Mesendoderm (in vitro differentiated cells): ENCODE results near the gene SLC26A1.

ENCODE experiments used
- DNase-seq: peaks from one replicate; pipeline ENCODE4 v3.0.0; 2013
- H2AK5ac ChIP-seq: 2 replicates; pipeline ENCODE4 v1.6.1; 2013; ENCODE audit warnings: low read length, inconsistent platforms
- H2BK120ac ChIP-seq: 2 replicates; pipeline ENCODE4 v1.6.1; 2013; ENCODE audit warnings: low read depth, mild to moderate bottlenecking, low read length, moderate library complexity, mixed read lengths
- H2BK15ac ChIP-seq: replicated peaks from 2 replicates; pipeline ENCODE4 v1.6.1; 2013; ENCODE audit warnings: low read depth, mild to moderate bottlenecking, moderate library complexity
- H2BK5ac ChIP-seq: 2 replicates; pipeline ENCODE4 v1.6.1; 2013; ENCODE audit warnings: low read length, inconsistent platforms
- H3K18ac ChIP-seq: 2 replicates; pipeline ENCODE4 v1.6.1; 2013; ENCODE audit warnings: mild to moderate bottlenecking, low read length, mixed read lengths
- H3K23ac ChIP-seq: one replicate; pipeline ENCODE4 v1.6.1; 2013; ENCODE audit warnings: low read length
- H3K27ac ChIP-seq: 2 replicates; pipeline ENCODE4 v1.5.1; 2013; ENCODE audit warnings: low read depth, mild to moderate bottlenecking, inconsistent platforms, low read length, moderate library complexity
- H3K27me3 ChIP-seq: 2 replicates; pipeline ENCODE4 v1.6.1; 2013; ENCODE audit warnings: low read length, control low read depth, mild to moderate bottlenecking, inconsistent platforms; ENCODE audit not compliant: insufficient read depth, poor library complexity
- H3K36me3 ChIP-seq: 2 replicates; pipeline ENCODE4 v1.6.1; 2013; ENCODE audit warnings: low read length, inconsistent platforms; ENCODE audit not compliant: control insufficient read depth, insufficient read depth
- H3K4ac ChIP-seq: one replicate; pipeline ENCODE4 v1.6.1; 2013; ENCODE audit warnings: low read depth, mild to moderate bottlenecking, low read length, moderate library complexity
- H3K4me1 ChIP-seq: 2 replicates; pipeline ENCODE4 v1.6.1; 2013; ENCODE audit warnings: low read depth, low read length, inconsistent platforms; ENCODE audit not compliant: control insufficient read depth
- H3K4me2 ChIP-seq: 2 replicates; pipeline ENCODE4 v1.6.1; 2013; ENCODE audit warnings: low read length
- H3K4me3 ChIP-seq: 2 replicates; pipeline ENCODE4 v1.5.1; 2013; ENCODE audit warnings: mild to moderate bottlenecking, low read length
- H3K56ac ChIP-seq: one replicate; pipeline ENCODE4 v1.6.1; 2013; ENCODE audit warnings: low read length
- H3K79me1 ChIP-seq: 2 replicates; pipeline ENCODE4 v1.6.1; 2013; ENCODE audit warnings: low read length, inconsistent platforms
- H3K79me2 ChIP-seq: 2 replicates; pipeline ENCODE4 v1.6.1; 2013; ENCODE audit warnings: mild to moderate bottlenecking, low read length; ENCODE audit not compliant: control insufficient read depth, insufficient read depth
- H3K9ac ChIP-seq: 2 replicates; pipeline ENCODE4 v1.6.1; 2013; ENCODE audit warnings: low read length, inconsistent platforms
- H4K5ac ChIP-seq: one replicate; pipeline ENCODE4 v1.6.1; 2013; ENCODE audit warnings: low read length
- H4K8ac ChIP-seq: one replicate; pipeline ENCODE4 v1.6.1; 2013; ENCODE audit warnings: low read depth, mild to moderate bottlenecking, control low read depth, low read length, moderate library complexity
- WGBS: extraction: QIAGEN DNeasy Blood & Tissue Kit; methylation state at CpG from one replicate; pipeline ENCODE4 v1.1.7; 2013; ENCODE audit warnings: low lambda C conversion rate, missing lambda C conversion rate; ENCODE audit not compliant: insufficient coverage; ENCODE audit errors: extremely low coverage; 5-methylcytosine and 5-hydroxymethylcytosine counted together

The SLC26A1 gene

DNA sequence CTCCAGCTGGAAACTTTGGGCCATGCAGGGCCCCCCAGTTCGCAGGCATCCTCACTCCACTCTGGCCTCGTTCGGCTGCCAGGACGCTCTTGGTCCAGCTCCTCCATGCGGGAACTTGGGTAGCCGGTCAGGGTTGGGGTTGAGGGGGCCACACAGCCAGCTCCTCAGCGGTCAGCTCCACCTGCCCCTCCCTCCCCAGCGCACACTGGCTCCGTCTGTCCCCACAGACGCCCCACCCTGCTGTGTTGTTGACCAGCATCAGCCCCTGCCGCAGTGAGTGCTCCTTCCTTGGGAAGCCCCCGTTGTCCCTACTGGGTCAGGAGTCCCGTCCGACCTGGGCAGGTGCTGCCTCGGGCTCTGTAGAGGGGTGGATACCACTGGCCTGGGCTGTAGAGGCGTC is 24.0 kb upstream of the SLC26A1 start:
- Histone ChIP-seq H3K56ac (no peak overlapping the region), H3K23ac (no peak overlapping the region), H3K18ac (no peak overlapping the region), H3K4me1 (no peaks in the 10 kb centered on the region), H2BK120ac (no peak overlapping the region), H3K27ac (no peak overlapping the region), H3K36me3 (no peaks in the 10 kb centered on the region), H2BK15ac (no peak overlapping the region), H3K79me2 (no peaks in the 10 kb centered on the region), H2AK5ac (no peak overlapping the region), H3K79me1 (no peaks in the 10 kb centered on the region), H3K9ac (no peak overlapping the region), H3K4me3 (no peak overlapping the region), H2BK5ac (no peak overlapping the region), H3K4ac (no peak overlapping the region), H3K27me3 (no peaks in the 10 kb centered on the region), H3K4me2 (no peak overlapping the region), H4K8ac (no peak overlapping the region), H4K5ac (no peak overlapping the region)
- WGBS, result no CpG with 5 or more reads among the region's 16 CpGs
- DNase-seq, result no peak

DNA sequence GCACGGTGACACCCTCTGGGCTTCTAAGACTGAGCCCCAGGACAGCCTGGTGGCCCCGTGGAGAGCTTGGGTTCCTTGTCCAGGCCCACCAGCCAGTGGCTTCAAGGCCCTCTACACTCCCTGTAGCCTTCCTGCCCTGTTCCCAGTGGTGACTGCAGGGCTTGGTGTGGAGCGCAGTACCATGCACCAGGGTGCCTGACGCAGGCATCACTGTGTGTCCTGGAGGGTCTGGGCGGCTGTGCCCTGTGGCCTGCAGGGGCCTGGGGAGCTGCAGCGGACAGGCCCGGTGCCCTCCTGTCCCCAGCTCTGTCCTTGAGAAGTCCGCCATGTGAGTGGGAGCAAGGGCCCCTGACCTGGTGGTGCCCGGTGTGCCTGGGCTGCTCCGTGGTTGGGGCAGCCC is 22.5 kb upstream of the SLC26A1 start:
- Histone ChIP-seq H3K9ac (no peak overlapping the region), H3K79me2 (no peaks in the 10 kb centered on the region), H3K27me3 (peaks cover 2% of the 10 kb centered on the region), H3K4me1 (no peaks in the 10 kb centered on the region), H2BK5ac (no peak overlapping the region), H3K23ac (no peak overlapping the region), H3K18ac (no peak overlapping the region), H3K79me1 (no peaks in the 10 kb centered on the region), H3K4me3 (no peak overlapping the region), H3K4me2 (no peak overlapping the region), H4K8ac (no peak overlapping the region), H2AK5ac (no peak overlapping the region), H3K36me3 (no peaks in the 10 kb centered on the region), H3K4ac (no peak overlapping the region), H3K56ac (no peak overlapping the region), H2BK15ac (no peak overlapping the region), H2BK120ac (no peak overlapping the region), H3K27ac (no peak overlapping the region), H4K5ac (no peak overlapping the region)
- DNase-seq, result no peak
- WGBS, result no CpG with 5 or more reads among the region's 10 CpGs

DNA sequence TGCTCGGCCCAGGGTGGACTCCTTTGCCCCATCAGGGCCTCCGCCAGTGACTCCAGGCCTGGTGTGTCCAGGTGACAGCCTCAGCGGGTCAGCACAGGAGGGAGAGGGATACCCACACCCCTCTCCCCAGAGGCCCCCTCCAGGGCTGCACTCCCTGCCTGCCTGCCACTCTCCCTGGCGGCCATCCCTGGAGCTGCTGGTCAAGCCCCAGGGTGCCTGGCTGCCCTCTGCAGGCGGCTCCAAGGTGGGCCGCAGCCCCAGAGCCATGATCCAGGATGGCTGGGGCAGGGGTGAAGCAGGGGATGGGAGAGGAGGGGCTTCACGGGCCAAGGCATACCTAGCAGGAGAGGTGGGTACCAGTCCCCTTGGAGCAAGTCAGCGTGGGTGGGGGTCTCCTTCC is 22.0 kb upstream of the SLC26A1 start:
- Histone ChIP-seq H3K27me3 (peaks cover 7% of the 10 kb centered on the region), H3K56ac (no peak overlapping the region), H3K9ac (no peak overlapping the region), H3K36me3 (no peaks in the 10 kb centered on the region), H3K79me1 (no peaks in the 10 kb centered on the region), H2AK5ac (no peak overlapping the region), H2BK5ac (no peak overlapping the region), H4K8ac (no peak overlapping the region), H3K4me1 (no peaks in the 10 kb centered on the region), H3K23ac (no peak overlapping the region), H3K18ac (no peak overlapping the region), H2BK120ac (no peak overlapping the region), H3K4me3 (no peak overlapping the region), H3K4me2 (no peak overlapping the region), H3K4ac (no peak overlapping the region), H4K5ac (no peak overlapping the region), H2BK15ac (no peak overlapping the region), H3K27ac (no peak overlapping the region), H3K79me2 (no peaks in the 10 kb centered on the region)
- DNase-seq, result no peak
- no CpG with 5 or more reads among the region's 8 CpGs for WGBS

DNA sequence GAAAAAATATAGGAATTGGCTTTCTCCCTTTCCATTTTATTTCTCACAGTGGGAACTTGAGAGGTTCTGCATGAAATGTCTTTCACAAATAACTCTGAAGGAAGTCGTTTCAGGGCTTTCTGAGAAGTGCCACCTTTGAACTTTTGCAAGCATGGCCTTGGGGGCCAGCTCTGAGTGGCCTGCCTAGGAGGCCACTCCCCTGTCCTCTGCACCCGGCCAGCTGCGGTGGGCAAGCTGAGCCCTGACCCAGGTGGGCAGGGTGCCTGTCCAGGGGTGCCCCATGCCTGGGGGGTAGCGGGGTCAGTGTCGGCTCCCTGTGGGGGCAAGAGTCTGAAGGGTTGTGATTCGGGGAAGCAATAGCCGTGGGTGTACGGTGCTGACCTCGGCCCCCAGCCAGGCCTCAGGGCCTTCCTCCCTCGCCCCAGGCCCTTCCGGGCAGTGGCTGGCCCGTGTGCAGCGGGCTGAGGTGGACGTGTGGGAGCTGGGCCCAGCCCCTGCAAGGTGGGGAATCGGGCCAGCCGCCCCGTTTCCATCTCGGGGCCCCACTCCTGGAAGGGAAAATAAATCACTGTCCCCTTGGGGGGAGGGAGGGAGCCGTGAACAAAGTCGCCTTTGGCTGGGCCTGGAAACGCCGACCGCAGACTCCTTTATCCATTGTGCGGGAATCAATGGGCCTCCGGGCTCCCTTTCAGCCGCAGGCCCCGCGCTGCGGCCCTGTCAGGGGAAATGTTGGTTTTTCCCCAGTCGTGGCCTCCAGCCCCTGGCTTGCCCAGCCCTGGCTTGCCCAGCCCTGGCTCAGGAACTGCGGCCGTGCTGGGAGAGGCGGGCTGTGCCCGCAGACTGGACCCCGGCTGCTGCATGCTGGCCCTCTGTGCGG is 21.3 kb upstream of the SLC26A1 start:
- WGBS, result no CpG with 5 or more reads among the region's 36 CpGs
- H3K4me1 ChIP-seq, result no peaks in the 10 kb centered on the region
- no peak overlapping the region for H3K4me3 ChIP-seq

DNA sequence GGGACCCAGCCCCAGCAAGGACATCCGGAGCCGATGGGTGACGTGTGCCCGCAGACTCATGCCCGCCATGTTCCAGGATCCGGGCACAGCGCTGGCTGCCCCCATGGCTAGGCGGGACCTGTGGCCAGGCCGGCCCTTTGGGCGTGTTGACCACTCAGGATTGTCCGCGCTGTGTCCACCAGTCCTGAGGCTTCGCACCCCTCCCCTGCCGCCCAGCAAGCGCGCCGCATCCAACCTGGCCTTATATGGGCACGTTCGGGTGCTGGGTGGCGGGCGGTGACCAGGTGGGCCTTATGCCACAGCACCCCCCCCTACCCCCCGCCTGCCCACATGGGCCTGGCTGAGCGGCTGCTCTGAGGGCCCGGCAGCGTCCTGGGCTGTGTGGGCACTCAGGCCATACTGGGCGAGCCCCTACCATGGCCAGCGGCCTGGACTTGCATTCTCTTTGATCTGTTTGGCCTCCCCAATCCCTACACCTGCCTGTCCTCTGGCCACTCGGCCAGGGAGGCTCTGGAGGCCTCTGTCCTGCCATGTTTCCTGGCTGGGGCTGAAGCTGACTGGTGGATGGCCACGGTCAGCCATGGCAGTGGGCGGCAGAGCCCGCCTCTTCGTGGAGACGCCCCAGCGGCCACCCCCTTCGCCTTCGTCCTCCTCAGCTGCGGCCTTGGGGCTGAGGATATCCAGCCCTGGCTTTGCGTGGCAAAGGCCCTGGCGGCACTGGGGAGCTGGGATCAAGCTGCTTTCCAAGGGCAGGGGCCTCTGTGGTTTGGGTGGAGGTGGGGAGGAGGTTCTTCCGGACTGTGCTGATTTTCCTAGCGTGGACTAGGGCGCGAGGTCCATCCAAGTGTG is 20.2 kb upstream of the SLC26A1 start:
- H2BK120ac ChIP-seq, result no peak overlapping the region
- no peaks in the 10 kb centered on the region for H3K36me3 ChIP-seq
- H3K27ac ChIP-seq, result no peak overlapping the region
- no CpG with 5 or more reads among the region's 43 CpGs for WGBS
- H3K4me1 ChIP-seq, result no peaks in the 10 kb centered on the region
- H3K4me3 ChIP-seq, result no peak overlapping the region
- H2BK15ac ChIP-seq, result no peak overlapping the region
- no peak overlapping the region for H3K23ac ChIP-seq
- H4K5ac ChIP-seq, result no peak overlapping the region
- peaks cover 10% of the 10 kb centered on the region for H3K27me3 ChIP-seq
- DNase-seq, result no peak
- no peak overlapping the region for H3K9ac ChIP-seq
- no peak overlapping the region for H3K18ac ChIP-seq
- H4K8ac ChIP-seq, result no peak overlapping the region
- no peaks in the 10 kb centered on the region for H3K79me2 ChIP-seq
- H3K4ac ChIP-seq, result no peak overlapping the region
- H2AK5ac ChIP-seq, result no peak overlapping the region
- no peak overlapping the region for H3K4me2 ChIP-seq
- H2BK5ac ChIP-seq, result no peak overlapping the region
- no peak overlapping the region for H3K56ac ChIP-seq
- no peaks in the 10 kb centered on the region for H3K79me1 ChIP-seq

More for the DNA sequence above, 21.3 kb upstream of the SLC26A1 start:
- no peak overlapping the region for H3K4me2 ChIP-seq
- H3K18ac ChIP-seq, result no peak overlapping the region
- H4K8ac ChIP-seq, result no peak overlapping the region
- no peaks in the 10 kb centered on the region for H3K79me2 ChIP-seq
- H2AK5ac ChIP-seq, result no peak overlapping the region
- H3K4ac ChIP-seq, result no peak overlapping the region
- H3K23ac ChIP-seq, result no peak overlapping the region
- H2BK120ac ChIP-seq, result no peak overlapping the region
- H3K36me3 ChIP-seq, result no peaks in the 10 kb centered on the region
- no peak overlapping the region for H3K9ac ChIP-seq
- DNase-seq, result no peak
- no peak overlapping the region for H3K27ac ChIP-seq
- no peak overlapping the region for H2BK15ac ChIP-seq
- no peak overlapping the region for H4K5ac ChIP-seq
- no peak overlapping the region for H2BK5ac ChIP-seq
- no peak overlapping the region for H3K56ac ChIP-seq
- H3K79me1 ChIP-seq, result no peaks in the 10 kb centered on the region
- peaks cover 7% of the 10 kb centered on the region for H3K27me3 ChIP-seq
